IMR-90 (cell line): Measurements from ENCODE around the gene LAMA3. TPM values are rescaled to one million over a fixed set of nuclear protein-coding genes. Genes with fewer than 3 reads are reported as not detected.

Source experiments
- ATAC-seq: fragments of 200-7000 bp; cut with Tn5 transposase; 2 replicates; pipeline ENCODE4 v1.9.1; 2020; ENCODE audit warnings: low read depth, mild to moderate bottlenecking, moderate library complexity
- BruUV-seq: library from RNA; stranded (reverse); fragments of 400-500 nt; replicated peaks from 2 replicates; lab custom pipeline; 2021; lab: Mats Ljungman, UMichigan
- CTCF ChIA-PET: fragments of 300-600 bp; formaldehyde crosslinking; extraction: SDS; loops from one replicate; lab custom pipeline; 2021; ENCODE audit warnings: antibody characterized with exemption; lab: Yijun Ruan, JAX
- POLR2A ChIA-PET: fragments of 300-600 bp; sonication (Branson Sonifier 250); formaldehyde crosslinking; loops from one replicate; lab custom pipeline; 2022; ENCODE audit warnings: antibody characterized with exemption; ENCODE audit not compliant: unreplicated experiment; lab: Charles Lee
- DNase-seq: peaks from one replicate; pipeline ENCODE4 v3.0.0; 2013
- H2AFZ ChIP-seq: replicated peaks from 2 replicates; pipeline ENCODE3; 2013; ENCODE audit warnings: low read length, mild to moderate bottlenecking; ENCODE audit not compliant: poor library complexity
- H2AK5ac ChIP-seq: 2 replicates; pipeline ENCODE4 v1.6.1; 2013; ENCODE audit warnings: low read depth, low read length, inconsistent platforms
- H2AK9ac ChIP-seq: replicated peaks from 2 replicates; pipeline ENCODE3; 2013; ENCODE audit warnings: mild to moderate bottlenecking, low read depth, low read length, moderate library complexity; ENCODE audit not compliant: poor library complexity
- H2BK120ac ChIP-seq: 2 replicates; pipeline ENCODE4 v1.6.1; 2013; ENCODE audit warnings: low read depth, low read length, inconsistent platforms
- H2BK15ac ChIP-seq: 3 replicates; pipeline ENCODE4 v1.6.1; 2013; ENCODE audit warnings: low read depth, low read length, inconsistent platforms
- H2BK20ac ChIP-seq: 2 replicates; pipeline ENCODE4 v1.6.1; 2013; ENCODE audit warnings: low read depth, mild to moderate bottlenecking, inconsistent platforms, low read length, moderate library complexity
- H2BK5ac ChIP-seq: 2 replicates; pipeline ENCODE4 v1.6.1; 2013; ENCODE audit warnings: mild to moderate bottlenecking, low read depth, low read length, inconsistent platforms; ENCODE audit not compliant: poor library complexity, severe bottlenecking
- H3K14ac ChIP-seq: replicated peaks from 2 replicates; pipeline ENCODE4 v1.6.1; 2013; ENCODE audit warnings: low read depth, low read length, inconsistent platforms
- H3K18ac ChIP-seq: 2 replicates; pipeline ENCODE4 v1.6.1; 2013; ENCODE audit warnings: low read depth, low read length, control low read depth
- H3K23ac ChIP-seq: 2 replicates; pipeline ENCODE4 v1.6.1; 2013; ENCODE audit warnings: low read depth, low read length, inconsistent platforms
- H3K27ac ChIP-seq: 2 replicates; pipeline ENCODE4 v1.5.1; 2013; ENCODE audit warnings: mild to moderate bottlenecking, control low read depth, low read length; ENCODE audit not compliant: insufficient read depth
- H3K27me3 ChIP-seq: 2 replicates; pipeline ENCODE4 v1.6.1; 2013; ENCODE audit warnings: low read length; ENCODE audit not compliant: control insufficient read depth, insufficient read depth
- H3K36me3 ChIP-seq: 2 replicates; pipeline ENCODE4 v1.6.1; 2013; ENCODE audit warnings: low read length, mixed read lengths; ENCODE audit not compliant: control insufficient read depth, insufficient read depth
- H3K4ac ChIP-seq: 2 replicates; pipeline ENCODE4 v1.6.1; 2013; ENCODE audit warnings: low read depth, low read length, inconsistent platforms
- H3K4me1 ChIP-seq: 2 replicates; pipeline ENCODE4 v1.6.1; 2013; ENCODE audit warnings: low read length, mixed read lengths; ENCODE audit not compliant: control insufficient read depth, insufficient read depth
- H3K4me2 ChIP-seq: 2 replicates; pipeline ENCODE4 v1.6.1; 2013; ENCODE audit warnings: low read depth, mild to moderate bottlenecking, control low read depth, low read length, moderate library complexity
- H3K4me3 ChIP-seq: 2 replicates; pipeline ENCODE4 v1.5.1; 2013; ENCODE audit warnings: low read depth, mild to moderate bottlenecking, control low read depth, low read length, moderate library complexity; ENCODE audit not compliant: insufficient read depth
- H3K56ac ChIP-seq: 2 replicates; pipeline ENCODE4 v1.6.1; 2013; ENCODE audit warnings: low read length, inconsistent platforms; ENCODE audit not compliant: insufficient read depth; ENCODE audit errors: extremely low read depth
- H3K79me1 ChIP-seq, 2 experiments: 2 replicates each; pipeline ENCODE4 v1.6.1; 2013; ENCODE audit warnings: low read length in 2 of 2, inconsistent platforms in 1 of 2, low read depth in 1 of 2
- H3K9ac ChIP-seq: 2 replicates; pipeline ENCODE4 v1.6.1; 2013; ENCODE audit warnings: low read depth, low read length, control low read depth
- H3K9me1 ChIP-seq: 2 replicates; pipeline ENCODE4 v1.6.1; 2013; ENCODE audit warnings: low read length, inconsistent platforms; ENCODE audit not compliant: insufficient read depth
- H3K9me3 ChIP-seq: 2 replicates; pipeline ENCODE4 v1.6.1; 2013; ENCODE audit warnings: low read length; ENCODE audit not compliant: control insufficient read depth, insufficient read depth
- H4K20me1 ChIP-seq: 2 replicates; pipeline ENCODE4 v1.6.1; 2013; ENCODE audit warnings: low read length, inconsistent platforms; ENCODE audit not compliant: insufficient read depth
- H4K5ac ChIP-seq: 2 replicates; pipeline ENCODE4 v1.6.1; 2013; ENCODE audit warnings: mild to moderate bottlenecking, low read depth, low read length, control low read depth
- H4K8ac ChIP-seq, 2 experiments: 2 replicates each; pipeline ENCODE4 v1.6.1; 2013; ENCODE audit warnings: low read depth in 2 of 2, low read length in 2 of 2, control low read depth in 1 of 2, inconsistent platforms in 1 of 2
- H4K91ac ChIP-seq: 2 replicates; pipeline ENCODE4 v1.6.1; 2013; ENCODE audit warnings: low read depth, low read length, inconsistent platforms; ENCODE audit not compliant: insufficient read depth
- POLR2A ChIP-seq: IDR thresholded peaks from 2 replicates; pipeline ENCODE4 v1.6.1; 2012; ENCODE audit warnings: mild to moderate bottlenecking, low read depth, low read length
- RAD21 ChIP-seq: IDR thresholded peaks from 2 replicates; pipeline ENCODE4 v1.6.1; 2012; ENCODE audit warnings: low read length, improper control_type of control experiment
- WGBS, 2 experiments: methylation state at CpG; one replicate each; pipeline versions ENCODE4 v1.1.5 to v1.1.7; 2013; ENCODE audit warnings: missing lambda C conversion rate in 2 of 2; ENCODE audit not compliant: insufficient read length in 1 of 2; ENCODE audit errors: extremely low coverage in 2 of 2; 5-methylcytosine and 5-hydroxymethylcytosine counted together
- dilution Hi-C: fragments of 300-500 bp; cut with HindIII; formaldehyde crosslinking; loops from one replicate; pipeline ENCODE4 v1.14.3; 2018; ENCODE audit warnings: low sequenced_read_pairs; ENCODE audit not compliant: unreplicated experiment
- in situ Hi-C: fragments of 300-500 bp; cut with MboI; formaldehyde crosslinking; loops from 3 replicates; pipeline ENCODE4 v1.14.3; 2019; ENCODE audit warnings: low sequenced_read_pairs, inconsistent platforms, mixed read lengths
- intact Hi-C: fragments of 100-400 bp; cut with micrococcal nuclease; formaldehyde crosslinking; loops from 2 replicates; pipeline ENCODE4 v1.10.0; 2022
- polyA plus RNA-seq, 3 experiments: library from polyadenylated mRNA; depleted of rRNA; stranded (reverse); fragments of >200 nt; gene quantifications; 2 replicates each; pipeline ENCODE4 v1.2.3, GENCODE V29; 2012; ENCODE audit warnings: low replicate concordance in 1 of 3
- total RNA-seq: library from RNA; depleted of rRNA; stranded (reverse); fragments of >200 nt; gene quantifications from 2 replicates; pipeline ENCODE4 v1.2.3, GENCODE V29; 2012

Gene LAMA3
- total and polyA plus RNA-seq, 2 of the 4 experiments (the other 2 are of a cell fraction), result 0.18 to 0.19 TPM

DNA sequence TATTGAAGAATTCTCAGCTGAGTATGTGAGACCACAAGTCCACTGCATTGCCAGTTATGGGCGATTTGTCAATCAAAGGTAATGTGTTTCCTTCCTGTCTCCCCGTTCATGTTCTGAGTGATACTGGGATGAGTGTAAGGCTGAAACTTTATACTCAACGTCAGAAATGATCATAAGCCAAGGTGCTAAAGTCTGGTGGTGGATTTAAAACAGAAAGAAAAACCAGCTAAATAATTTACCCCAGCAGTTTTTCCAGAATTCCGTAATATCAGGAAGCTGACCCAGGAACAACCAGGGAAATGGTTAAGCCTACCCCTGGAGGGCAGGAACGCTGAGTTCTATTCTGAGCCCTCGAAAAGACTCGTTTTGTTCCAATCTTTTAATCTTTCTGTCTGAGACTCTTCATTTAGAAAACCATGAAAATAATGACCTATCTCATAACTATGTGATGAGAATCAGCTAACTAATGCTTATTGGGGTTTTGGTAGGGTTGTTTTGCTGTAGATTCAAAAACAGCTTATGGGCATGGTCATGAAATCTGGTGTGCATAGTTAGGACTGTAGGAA, 149.6 kb downstream of the LAMA3 start:
- H3K36me3 ChIP-seq, result no peaks in the 10 kb centered on the region
- H2BK20ac ChIP-seq, result peak overlapping the region; percentile 54; the same call in 1 of the 2 replicates
- H2AFZ ChIP-seq, result no peak overlapping the region
- H3K4ac ChIP-seq, result peak overlapping the region; percentile 38; the same call in 1 of the 2 replicates
- no peak overlapping the region for H3K9ac ChIP-seq
- peak; percentile 56 for DNase-seq
- no peak overlapping the region for H3K4me3 ChIP-seq
- H2BK120ac ChIP-seq, result peak overlapping the region; percentile 87
- H2AK5ac ChIP-seq, result no peak overlapping the region
- no peaks in the 10 kb centered on the region for H3K27me3 ChIP-seq
- H3K56ac ChIP-seq, result no peak overlapping the region
- BruUV-seq, result no TSS peak
- H3K4me1 ChIP-seq, result peaks cover 8% of the 10 kb centered on the region; the same call in 1 of the 2 replicates
- peak overlapping the region; percentile 62; the same call in 1 of the 2 replicates for H3K18ac ChIP-seq
- H4K20me1 ChIP-seq, result no peaks in the 10 kb centered on the region
- H3K79me1 ChIP-seq, result no peaks in the 10 kb centered on the region
- H3K23ac ChIP-seq, result no peak overlapping the region
- dilution Hi-C loops (no loop called here), intact Hi-C loops (loop anchor here (5.0 kb wide), 1 partner anchor 53 kb away; no protein-coding TSS in a partner anchor), in situ Hi-C loops (no loop called here)
- ChIA-PET CTCF (interaction anchor here (0.6 to 2.2 kb wide), 4 partner anchors 10 to 93 kb away, joined by 3 to 6 read pairs (median 3); no protein-coding TSS in a partner anchor), POLR2A (no interaction called here)
- peak overlapping the region; percentile 3; the same call in 1 of the 2 replicates for H4K5ac ChIP-seq
- peak overlapping the region; percentile 19; the same call in 1 of the 2 replicates for H3K4me2 ChIP-seq
- H4K8ac ChIP-seq, result peak overlapping the region; percentile 8 to 62; a peak in 3 of 4 replicates
- H3K9me1 ChIP-seq, result peaks cover 3% of the 10 kb centered on the region; the same call in 1 of the 2 replicates
- no peak overlapping the region for H2AK9ac ChIP-seq
- no peak overlapping the region for H4K91ac ChIP-seq
- H2BK15ac ChIP-seq, result peak overlapping the region; percentile 41; the same call in 1 of the 3 replicates
- H3K27ac ChIP-seq, result no peak overlapping the region
- H3K9me3 ChIP-seq, result no peaks in the 10 kb centered on the region
- no CpG with 5 or more reads among the region's 7 CpGs for WGBS, 2 experiments
- H3K14ac ChIP-seq, result peak overlapping the region; percentile 76; the same call in 1 of the 2 replicates
- no peak for TF ChIP-seq POLR2A
- TF ChIP-seq RAD21, result no peak
- ATAC-seq, result peak; percentile 64
- peak overlapping the region; percentile 89 for H2BK5ac ChIP-seq
